ENCODE data around the gene PRR14L.
"Not testable (repeated sequence)": the region's sequence is repeated elsewhere in the genome, so short reads cannot be mapped to it uniquely, and the experiment has no call there.

Gene PRR14L

DNA sequence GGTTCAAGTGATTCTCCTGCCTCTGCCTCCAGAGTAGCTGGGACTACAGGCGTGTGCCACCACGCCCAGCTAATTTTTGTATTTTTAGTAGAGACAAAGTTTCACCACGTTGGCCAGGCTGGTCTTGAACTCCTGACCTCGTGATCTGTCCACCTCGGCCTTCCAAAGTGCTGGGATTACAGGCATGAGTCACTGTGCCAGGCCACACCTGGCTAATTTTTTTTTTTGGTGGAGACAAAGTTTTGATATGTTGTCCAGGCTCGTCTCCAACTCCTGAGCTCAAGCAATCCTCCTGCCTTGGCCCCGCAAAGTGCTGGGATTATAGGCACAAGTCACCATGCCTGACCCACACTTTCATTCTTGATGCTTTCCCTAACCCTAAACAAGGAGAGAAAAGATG lies 9.6 kb downstream of the PRR14L start:
- DNase-seq (ENCODE audit: low read depth, low spot score), result not testable (repeated sequence)

DNA sequence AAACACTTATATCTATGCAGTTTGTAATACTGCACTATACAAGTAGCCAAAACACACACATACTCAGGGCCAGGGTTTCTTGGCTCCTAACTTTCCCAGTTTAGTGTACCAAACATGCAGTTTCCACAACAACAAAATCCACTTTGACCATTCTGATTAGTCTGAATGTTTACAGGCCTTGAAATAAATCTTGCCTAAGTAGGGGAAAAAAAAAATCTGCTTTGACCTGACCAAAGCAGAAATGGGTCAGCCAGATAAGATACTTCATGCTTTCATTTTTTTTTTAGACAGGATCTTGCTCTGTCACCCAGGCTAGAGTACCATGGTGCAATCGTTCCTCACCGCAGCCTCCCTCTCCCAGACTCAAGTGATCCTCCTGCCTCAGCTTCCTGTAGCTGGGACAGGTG lies 10.1 kb downstream of the PRR14L start:
- no peak for DNase-seq (ENCODE audit: low read depth, low spot score)

DNA sequence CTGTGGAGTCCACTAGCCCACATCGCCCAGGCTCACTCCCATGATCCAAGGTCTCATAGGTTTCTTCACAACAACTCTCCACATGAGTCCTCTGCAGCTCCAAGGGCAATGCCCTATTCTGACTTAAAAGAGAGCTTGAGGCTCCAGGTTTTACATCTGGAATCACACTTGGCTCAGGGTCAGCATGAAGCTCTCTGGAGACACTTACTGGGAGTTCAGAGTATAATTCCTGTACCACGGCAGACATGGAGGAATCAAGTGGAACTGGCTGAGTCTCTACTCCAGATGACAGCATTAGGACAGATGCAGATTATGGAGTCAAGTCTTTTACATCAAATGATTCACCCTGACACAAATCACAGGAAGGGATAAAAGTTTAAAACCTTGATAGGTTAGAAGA lies 11.4 kb downstream of the PRR14L start:
- DNase-seq (ENCODE audit: low read depth, low spot score), result no peak

DNA sequence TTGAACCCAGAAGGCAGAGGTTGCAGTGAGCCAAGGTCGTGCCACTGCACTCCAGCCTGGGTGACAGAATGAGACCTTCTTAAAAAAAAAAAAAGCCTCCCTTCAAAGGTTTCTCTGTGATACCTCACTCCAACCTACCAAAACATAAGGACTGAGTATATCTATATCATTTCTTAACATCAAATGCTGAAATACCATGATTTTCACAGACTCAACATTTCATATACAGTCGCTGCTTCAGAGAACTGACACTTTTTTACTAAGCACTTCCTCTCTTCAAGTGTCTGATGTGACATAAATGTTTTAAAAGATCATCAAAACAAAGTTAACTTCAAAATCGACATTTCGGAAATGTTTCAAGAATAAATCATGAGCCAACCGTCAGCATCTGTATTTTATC lies 12.0 kb downstream of the PRR14L start:
- no peak for DNase-seq (ENCODE audit: low read depth, low spot score)

DNA sequence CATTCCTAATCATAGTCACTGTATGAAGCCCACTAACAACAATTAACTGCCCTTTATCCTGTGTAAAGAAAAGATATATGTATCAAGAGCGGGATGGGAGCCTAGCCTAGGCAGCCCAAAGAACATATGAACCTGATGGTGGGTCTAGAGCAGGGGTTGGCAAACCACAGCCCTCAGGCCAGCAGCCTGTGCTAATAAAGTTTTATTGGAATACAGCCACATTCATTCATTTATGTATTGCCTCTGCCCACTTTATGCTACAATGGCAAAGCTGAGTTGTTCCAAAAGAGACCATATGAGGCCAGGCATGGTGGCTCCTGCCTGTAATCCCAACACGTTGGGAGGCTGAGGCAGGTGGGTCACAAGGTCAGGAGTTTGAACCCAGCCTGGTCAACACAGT lies 13.5 kb downstream of the PRR14L start:
- DNase-seq (ENCODE audit: low read depth, low spot score), result no peak

DNA sequence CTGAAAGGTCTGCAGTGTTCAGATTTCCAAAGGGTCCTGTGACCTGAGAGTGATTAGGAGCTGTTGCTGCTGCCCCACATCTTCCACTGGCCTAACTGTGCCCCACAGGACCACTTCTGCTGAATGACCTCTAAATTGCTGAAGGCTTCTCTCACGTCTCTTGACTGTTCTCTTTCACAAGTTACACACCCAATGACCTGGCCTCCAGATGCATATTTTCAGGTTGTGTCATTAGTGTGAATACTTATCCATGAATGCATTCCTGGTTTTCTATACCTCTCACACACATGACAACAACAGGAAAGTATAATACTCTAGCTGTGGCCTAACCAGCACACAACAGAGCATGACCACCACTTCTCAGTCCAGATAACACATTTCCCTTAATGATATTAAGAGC lies 15.4 kb downstream of the PRR14L start:
- no peak for DNase-seq (ENCODE audit: low read depth, low spot score)

DNA sequence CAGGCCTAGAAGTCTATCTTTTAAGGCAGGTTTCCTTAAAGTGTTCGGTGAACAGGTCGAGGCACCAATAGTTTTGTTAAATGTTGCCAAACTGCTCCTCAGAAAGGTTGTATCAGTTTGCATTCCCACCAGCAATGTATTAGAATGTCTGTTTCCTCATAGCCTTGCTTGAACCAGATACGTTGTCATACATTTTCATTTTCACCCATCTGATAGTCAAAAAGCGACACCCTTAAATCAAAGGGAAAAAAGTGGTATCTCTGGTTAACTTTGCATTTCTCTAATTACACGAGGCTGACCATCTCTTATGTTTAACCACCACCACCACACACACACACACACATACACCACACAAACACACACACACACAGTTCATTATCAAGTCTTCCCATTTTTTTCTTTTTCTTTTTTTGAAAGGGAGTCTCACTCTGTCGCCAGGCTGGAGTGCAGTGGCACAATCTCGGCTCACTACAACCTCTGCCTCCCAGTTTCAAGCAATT lies 16.3 kb downstream of the PRR14L start:
- no peak for DNase-seq (ENCODE audit: low read depth, low spot score)

DNA sequence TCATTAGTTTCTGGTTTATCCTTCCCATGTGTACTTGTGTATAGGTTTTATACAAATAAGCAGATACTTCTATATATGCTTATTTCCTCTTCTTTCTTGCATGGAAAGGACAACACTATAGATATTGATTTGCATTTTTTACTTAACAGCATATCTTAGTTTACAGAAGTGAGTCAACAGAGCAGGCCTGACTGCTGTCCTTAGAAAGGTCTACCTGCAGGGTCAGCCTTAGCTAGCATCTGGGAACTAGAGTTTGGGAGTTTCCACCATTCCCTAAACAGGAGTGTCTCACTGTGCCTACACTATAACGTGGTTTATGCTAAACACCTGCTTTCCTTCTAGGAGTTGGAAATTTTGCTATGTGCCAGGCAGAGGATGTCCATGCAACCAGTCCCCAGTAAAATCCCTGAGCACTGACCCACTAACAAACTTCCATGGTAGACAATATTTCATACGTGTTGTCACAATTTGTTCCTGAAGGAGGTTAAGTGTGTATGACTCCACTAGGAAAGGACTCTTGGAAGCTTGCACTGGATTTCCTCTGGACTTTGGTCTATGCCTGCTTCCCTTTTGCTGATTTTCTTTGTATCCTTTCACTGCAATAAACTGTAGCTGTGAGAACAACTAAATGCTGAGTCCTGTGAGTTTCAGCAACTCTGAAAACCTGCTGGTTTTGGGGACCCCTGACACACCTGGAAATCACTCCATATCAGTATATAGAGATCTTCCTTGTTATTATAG lies 17.7 kb downstream of the PRR14L start:
- DNase-seq (ENCODE audit: low read depth, low spot score), result no peak

DNA sequence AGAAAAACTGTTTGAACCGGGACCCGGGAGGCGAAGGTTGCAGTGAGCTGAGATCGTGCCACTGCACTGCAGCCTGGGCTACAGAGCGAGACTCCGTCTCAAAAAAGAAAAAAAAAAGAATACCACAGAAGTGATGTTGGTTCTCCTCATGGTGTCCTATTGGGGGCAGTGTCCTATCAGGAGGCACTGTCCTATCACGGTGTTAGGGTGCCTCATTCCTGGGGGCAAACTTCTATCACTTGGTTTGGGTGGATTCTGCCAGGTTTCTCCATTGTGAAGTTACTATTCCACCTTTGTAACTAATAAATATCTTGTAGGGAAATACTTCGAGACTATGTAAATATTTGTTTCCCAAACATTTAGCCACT lies 19.6 kb downstream of the PRR14L start:
- no peak for DNase-seq (ENCODE audit: low read depth, low spot score)

DNA sequence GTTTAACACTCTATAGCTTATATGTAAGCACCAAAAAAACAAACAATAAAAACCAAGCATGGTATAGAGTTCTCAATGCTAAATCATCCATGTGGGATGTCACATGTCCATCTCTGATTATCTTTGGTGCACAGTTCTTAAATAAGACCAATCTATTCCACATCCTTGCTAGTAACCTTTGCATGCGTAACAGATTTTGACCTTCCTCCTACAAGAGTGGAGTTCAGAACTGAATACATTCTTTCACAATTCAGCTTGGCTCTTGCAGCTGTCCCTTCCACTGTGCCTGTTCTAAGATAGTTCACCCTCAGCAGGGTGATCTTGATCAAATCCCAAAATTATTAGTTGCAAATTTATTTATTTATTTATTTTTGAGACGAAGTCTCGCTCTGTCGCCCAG lies 21.1 kb downstream of the PRR14L start:
- DNase-seq (ENCODE audit: low read depth, low spot score), result no peak

DNA sequence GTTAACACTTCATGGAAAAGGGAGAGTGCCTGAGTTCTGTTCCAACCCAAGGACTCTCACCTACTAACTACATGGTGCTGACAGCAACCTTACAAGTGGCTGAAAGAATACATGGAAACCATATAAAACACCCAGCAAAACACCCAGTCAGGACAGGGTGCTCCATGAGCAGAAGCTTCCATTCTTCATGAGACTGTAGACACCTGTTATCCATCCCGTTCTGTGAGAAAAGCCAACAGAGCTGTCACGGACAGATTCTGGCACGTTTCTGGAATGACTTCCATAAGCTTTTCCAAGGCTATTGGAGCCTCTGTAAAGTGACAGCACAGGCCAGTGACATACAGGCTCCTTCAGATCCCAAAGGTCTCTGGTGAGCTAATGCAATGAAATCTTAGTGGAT lies 23.2 kb downstream of the PRR14L start:
- no peak for DNase-seq (ENCODE audit: low read depth, low spot score)

DNA sequence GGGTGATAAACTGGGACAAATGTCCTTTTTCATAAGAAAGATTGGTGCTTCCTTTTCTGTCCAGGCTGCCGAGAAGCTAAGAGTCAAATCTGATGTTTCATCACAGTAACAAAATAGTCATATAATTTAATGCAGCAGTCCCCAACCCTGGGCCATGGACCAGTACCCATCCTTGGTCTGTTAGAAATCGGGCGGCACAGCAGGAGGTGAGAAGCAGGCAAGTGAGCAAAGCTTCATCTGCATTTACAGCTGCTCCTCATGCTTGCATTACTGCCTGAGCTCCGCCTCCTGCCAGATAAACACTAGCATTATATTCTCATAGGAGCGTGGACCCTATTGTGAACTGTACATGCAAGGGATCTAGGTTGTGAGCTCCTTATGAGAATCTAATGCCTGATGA lies 26.2 kb downstream of the PRR14L start:
- DNase-seq (ENCODE audit: low read depth, low spot score), result no peak

DNA sequence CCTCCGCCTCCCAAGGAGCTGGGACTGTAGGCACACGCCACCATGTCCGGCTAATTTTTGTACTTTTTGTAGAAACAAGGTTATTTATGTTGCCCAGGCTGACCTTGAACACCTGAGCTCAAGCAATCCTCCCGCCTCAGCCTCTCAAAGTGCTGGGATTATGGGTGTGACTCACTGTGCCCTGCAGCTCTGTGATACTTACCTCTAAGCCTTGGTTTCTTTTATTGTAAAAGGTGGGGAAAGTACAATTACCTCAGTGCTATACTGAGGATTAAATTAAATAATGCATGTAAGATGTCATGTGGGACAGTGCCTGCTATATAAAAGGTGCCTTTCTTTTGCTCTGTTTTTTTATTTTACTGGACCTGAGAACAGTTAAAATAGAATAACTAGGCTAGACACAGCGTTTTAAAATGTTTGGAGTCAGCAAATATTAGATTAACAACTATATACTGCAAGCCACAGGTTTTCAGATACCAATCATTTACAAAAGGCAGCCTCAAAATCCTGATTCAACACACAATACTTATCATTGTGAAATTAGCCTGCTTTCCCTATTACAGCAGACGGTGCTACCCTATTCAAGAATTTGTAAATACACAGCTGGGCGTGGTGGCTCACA lies 30.0 kb downstream of the PRR14L start:
- DNase-seq (ENCODE audit: low read depth, low spot score), result no peak

DNA sequence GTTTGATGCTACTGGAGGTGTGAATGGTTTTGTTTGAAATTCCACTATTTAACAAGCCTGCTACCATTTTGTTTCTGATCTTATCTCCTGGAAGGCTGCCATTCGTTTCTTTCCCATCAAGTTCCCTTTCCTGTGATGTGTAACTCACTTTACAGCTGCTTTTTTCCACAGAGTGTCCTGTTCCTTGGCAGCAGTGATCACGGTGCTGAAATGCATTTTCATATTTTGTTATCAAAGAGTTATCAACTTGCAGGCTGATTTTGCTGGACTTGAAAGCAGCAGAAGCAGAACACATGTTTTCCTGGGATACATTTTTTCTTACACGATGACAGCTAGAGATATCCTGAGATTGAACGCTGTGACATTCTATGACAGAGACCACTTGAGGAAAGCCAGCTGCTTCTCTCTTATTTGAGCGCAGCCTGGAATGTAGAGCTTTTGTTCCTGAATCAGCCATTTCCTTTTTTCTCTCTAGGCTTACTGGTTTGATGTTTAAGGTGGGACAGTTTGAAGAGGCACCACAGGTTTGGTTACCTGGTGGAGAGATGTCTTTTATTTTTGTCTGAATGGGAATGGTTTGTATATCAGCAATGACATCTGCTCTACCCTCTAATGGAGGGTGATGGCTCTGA lies 34.7 kb downstream of the PRR14L start:
- no peak for DNase-seq (ENCODE audit: low read depth, low spot score)

DNA sequence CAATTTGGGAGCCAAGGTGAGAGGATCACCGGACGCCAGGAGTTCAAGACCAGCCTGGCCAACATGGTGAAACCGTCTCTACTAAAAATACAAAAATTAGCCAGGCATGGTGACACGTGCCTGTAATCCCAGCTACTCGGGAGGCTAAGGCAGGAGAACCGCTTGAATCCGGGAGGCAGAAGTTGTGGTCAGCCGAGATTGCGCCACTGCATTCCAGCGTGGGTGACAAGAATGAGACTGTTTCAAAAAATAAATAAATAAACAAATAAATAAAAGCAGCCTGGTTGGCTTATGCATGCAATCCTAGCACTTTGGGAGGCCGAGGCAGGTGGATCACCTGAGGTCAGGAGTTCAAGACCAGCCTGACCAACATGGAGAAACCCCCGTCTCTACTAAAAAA lies 38.7 kb downstream of the PRR14L start:
- DNase-seq (ENCODE audit: low read depth, low spot score), result not testable (repeated sequence)

DNA sequence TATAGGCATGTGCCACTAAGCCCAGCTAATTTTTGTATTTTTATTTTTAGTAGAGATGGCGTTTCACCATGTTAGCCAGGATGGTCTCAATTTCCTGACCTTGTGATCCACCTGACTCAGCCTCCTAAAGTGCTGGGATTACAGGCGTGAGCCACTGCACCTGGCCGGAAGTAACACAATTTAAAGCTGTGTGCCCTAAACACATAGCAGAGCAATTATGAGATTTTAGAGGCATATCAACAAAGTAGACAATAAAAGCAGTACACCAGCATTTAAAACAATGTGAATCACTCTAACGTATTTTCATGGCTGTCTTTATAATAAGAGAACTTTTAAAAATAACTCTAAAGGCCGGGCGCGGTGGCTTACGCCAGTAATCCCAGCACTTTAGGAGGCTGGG lies 42.4 kb downstream of the PRR14L start:
- DNase-seq (ENCODE audit: low read depth, low spot score), result no peak

DNA sequence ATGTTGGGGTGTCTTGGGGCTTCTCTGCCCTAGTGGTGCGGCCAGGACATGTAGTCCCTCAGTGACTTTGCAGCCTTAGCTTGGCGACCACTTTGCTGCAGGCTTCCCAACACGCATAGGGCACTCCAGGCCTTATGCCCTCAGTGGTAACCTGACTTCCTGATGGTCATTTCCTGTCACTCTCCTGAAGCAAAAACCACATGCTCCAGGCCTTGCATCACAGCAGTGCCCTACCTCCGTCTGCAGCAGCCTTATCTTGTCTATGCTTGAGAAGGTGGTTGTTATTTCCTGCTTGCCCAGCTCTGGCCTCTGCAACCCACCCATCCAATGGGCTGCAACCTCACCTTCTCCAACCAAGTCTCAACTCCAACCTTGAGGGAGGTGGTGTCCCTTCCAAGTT lies 54.5 kb downstream of the PRR14L start:
- no peak for DNase-seq (ENCODE audit: low read depth, low spot score)

DNA sequence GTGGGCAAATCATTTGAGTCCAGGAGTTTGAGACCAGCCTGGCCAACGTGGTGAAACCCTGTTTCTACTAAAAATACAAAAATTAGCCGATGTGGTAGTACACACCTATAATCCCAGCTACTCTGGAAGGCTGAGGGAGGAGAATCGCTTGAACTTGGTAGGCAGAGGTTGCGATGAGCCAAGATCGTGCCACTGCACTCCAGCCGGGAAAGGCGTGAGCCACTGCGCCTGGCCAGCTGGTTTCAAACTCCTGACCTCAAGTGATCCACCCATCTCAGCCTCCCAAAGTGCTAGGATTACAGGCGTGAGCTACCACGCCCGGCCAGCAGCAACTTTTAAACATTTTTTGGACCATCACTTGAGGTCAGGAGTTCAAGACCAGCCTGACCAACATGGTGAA lies 55.9 kb downstream of the PRR14L start:
- not testable (repeated sequence) for DNase-seq (ENCODE audit: low read depth, low spot score)

DNA sequence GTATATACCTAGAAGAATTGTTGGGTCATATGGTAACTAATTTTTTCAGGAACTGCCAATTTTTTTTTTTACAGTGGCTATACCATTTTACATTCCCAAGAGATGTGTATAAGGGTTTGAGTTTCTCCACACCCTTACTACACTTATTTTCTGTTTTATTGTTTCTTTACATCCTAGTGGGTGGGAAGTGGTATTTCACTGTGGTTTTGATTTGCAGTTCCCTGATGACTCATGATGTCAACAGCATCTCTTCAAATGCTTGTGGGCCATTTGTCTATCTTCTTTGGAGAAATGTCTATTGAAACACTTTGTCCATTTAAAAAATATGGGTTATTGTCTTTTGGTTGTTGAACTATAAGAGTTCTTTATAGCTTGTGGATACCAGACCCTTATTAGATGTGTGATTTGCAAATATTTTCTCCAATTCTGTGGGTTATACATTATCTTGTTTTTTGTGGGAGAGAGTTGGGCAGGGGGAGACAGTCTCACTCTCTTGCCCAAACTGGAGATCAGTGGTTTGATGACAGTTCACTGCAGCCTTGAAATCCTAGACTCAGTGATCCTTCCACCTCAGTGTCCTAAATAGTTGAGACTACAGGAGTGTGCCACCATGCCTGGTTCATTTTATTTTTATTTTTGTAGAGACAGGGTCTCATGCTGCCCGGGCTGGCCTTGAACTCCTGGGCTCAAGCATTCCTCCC lies 57.6 kb downstream of the PRR14L start:
- DNase-seq (ENCODE audit: low read depth, low spot score), result no peak

DNA sequence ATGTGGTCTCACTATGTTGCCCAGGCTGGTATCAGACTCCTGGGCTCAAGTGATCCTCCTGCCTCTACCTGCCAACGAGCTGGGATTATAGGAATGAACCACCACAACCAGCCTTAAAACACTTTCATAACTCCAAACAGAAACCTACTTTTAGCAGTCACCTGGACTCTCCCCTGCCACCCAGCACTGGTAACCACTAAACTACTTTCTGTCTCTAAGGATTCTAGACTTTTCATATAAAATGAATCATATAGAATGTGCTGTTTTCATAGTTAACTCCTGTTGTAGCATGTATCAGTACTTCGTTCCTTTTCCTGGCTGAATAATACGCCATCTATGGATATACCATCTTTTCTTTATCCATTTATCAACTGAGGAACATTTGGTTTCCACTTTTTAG lies 58.5 kb downstream of the PRR14L start:
- DNase-seq (ENCODE audit: low read depth, low spot score), result no peak

DNA sequence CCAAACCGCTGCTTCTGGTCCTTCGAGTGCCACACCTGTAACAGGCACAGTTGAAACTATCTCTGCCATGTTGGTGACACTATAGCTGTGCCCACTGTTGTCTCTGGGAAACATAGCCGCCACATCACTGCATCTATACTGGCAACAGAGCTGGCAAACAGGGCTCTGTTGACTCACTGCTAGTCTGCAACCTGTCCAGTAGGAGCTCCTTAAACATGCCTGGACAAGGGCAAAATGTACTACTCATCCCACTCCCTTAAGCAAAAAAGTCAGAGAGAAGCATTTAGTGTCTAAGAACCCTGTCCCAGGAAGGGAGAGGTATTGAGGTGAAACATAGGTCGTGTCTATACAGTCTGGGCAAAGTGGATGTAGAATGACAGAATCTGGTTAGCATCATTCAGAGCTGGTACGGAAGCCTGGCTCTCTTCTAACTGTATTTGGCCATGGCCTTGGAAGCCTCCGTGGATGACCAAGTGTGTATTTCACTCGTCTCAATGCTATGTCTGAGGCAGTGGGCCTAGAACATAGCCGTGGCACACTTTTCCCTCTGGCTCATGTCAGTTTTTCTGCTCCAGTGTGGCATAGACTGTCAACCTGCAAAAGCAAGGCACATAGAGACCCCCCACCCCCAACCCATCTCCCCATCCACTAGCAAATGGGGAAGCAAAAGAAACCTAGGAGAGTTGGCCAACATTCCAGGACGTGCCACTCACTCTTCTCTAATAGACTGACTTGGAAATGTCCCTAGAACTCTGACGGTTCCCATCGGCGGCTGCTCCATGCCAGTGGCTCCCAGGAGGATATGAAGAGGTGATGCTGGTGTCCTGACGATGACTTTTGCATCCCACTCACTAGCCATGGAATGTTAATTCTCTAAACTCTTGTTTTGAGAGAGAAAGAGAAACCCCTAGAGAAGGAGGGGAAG lies 66.5 kb downstream of the PRR14L start:
- DNase-seq (ENCODE audit: low read depth, low spot score), result no peak

All from activated CD4-positive, CD25-positive, alpha-beta regulatory T cell treated with anti-CD3 and anti-CD28 coated beads, Interleukin-2, amount 50 U/mL, for 16 hours (primary cell).